ENCODE measurements around the gene PRR7. TPM values are rescaled to one million over a fixed set of nuclear protein-coding genes. Genes with fewer than 3 reads are reported as not detected.

Gene PRR7
- total and polyA plus RNA-seq, 2 of the 13 experiments (the other 11 are each of a cell fraction or from before 2014, with no cell fraction given) = 4.8 to 5.0 TPM

- Histone ChIP-seq H2AFZ (ENCODE audit: low read length) (no peak overlapping the region), H3K27me3 (ENCODE audit: control insufficient read depth in 1 of 2, insufficient read depth in 2 of 2, low read length in 2 of 2) (no peaks in the 10 kb centered on the region), H3K4me2 (ENCODE audit: low read depth, low read length) (no peak overlapping the region), H3K79me2 (ENCODE audit: insufficient read depth, low read length) (no peaks in the 10 kb centered on the region), H4K20me1 (ENCODE audit: insufficient read depth, low read length) (peaks cover 2% of the 10 kb centered on the region; the same call in 1 of the 2 replicates), H3K9ac (ENCODE audit: insufficient read depth, low read depth, low read length) (no peak overlapping the region), H3K36me3 (replicated peaks in 1 of 2; ENCODE audit: control insufficient read depth in 1 of 2, insufficient read depth in 2 of 2, low read length in 2 of 2) (peaks cover 8 to 16% of the 10 kb centered on the region in 2 experiments; a peak in 4 of 5 replicates), H3K4me3 (replicated peaks in 1 of 3; ENCODE audit: insufficient read depth in 1 of 3, low read depth in 2 of 3, low read length in 3 of 3) (no peak overlapping the region), H3K9me3 (ENCODE audit: low read length) (no peaks in the 10 kb centered on the region), H3K27ac (ENCODE audit: extremely low read length, insufficient read depth, low read length) (no peak overlapping the region), H3K4me1 (ENCODE audit: insufficient read depth, low read length) (peaks cover 31% of the 10 kb centered on the region)
- ATAC-seq (no peak), DNase-seq (ENCODE audit: low spot score) (no peak), FAIRE-seq (no peak)
- intact Hi-C loops (cut with micrococcal nuclease; ENCODE audit: unreplicated experiment) (no loop called here), in situ Hi-C loops (cut with HindIII; ENCODE audit: extremely low pct_ligation_motif_present, low pct_unique_long_range_greater_than_20kb) (no loop called here)
- ChIA-PET CTCF (ENCODE audit: low intra/inter-chr PET ratio, low total read pairs) (no interaction called here), POLR2A (interaction anchor here (1.3 to 2.0 kb wide), 3 partner anchors 13 to 16 kb away, joined by 3 to 8 read pairs (median 5); partner anchors contain the start of gene GRK6)
- TF ChIP-seq AKAP8 (CRISPR knock-in tag; IDR thresholded peaks at IDR 0.05) = peak; percentile 13; the same call in 1 of the 2 replicates
- TF ChIP-seq HCFC1 (IDR thresholded peaks at IDR 0.05; ENCODE audit: low read depth, low read length) = no peak
- TF ChIP-seq HNRNPL (IDR thresholded peaks at IDR 0.05; ENCODE audit: low read depth, low read length) = 0 out of 2 replicates have a peak, but pooled peaks have one; percentile 44
- TF ChIP-seq U2AF2 (IDR thresholded peaks at IDR 0.05; ENCODE audit: low read depth, low read length) = no peak
- peak; percentile 85 for TF ChIP-seq AGO2 (optimal IDR thresholded peaks at IDR 0.05; ENCODE audit: low read depth, low read length)
- peak; percentile 64 for TF ChIP-seq RBFOX2 (IDR thresholded peaks at IDR 0.05; ENCODE audit: low read depth, low read length)
- TF ChIP-seq MZF1 (CRISPR knock-in tag; IDR thresholded peaks at IDR 0.05; ENCODE audit: borderline replicate concordance) = no peak
- TF ChIP-seq POLR2G (IDR thresholded peaks at IDR 0.05; ENCODE audit: low read depth, low read length) = peak; percentile 38; the same call in 1 of the 2 replicates
- BruUV-seq (replicated peaks) = no TSS peak
- 97% methylated on average over 17 of the region's 26 CpGs for WGBS (ENCODE audit: low lambda C conversion rate)
Observed at GRCh38 chr5:177440990-177441780, 5.4 kb upstream of the PRR7 start.

Measured in HepG2 (cell line).